GM23338 (cell line): Measurements from ENCODE around the gene ACSM6.

ENCODE experiments used
- CREB1 ChIP-seq: fragments of 250-450 bp; sonication (Bioruptor Pico); IDR thresholded peaks from 2 replicates; pipeline ENCODE4 v1.5.0; 2020; ENCODE audit warnings: low read depth, mild to moderate bottlenecking, moderate library complexity
- EZH2 ChIP-seq: fragments of 200-600 bp; sonication (generic); IDR thresholded peaks from one replicate; pipeline ENCODE4 v1.8.0; 2017; ENCODE audit warnings: antibody characterized with exemption, mild to moderate bottlenecking, low read depth; ENCODE audit not compliant: unreplicated experiment
- EZH2phosphoT487 ChIP-seq: fragments of 200-600 bp; sonication (generic); IDR thresholded peaks from one replicate; pipeline ENCODE4 v1.8.1; 2018; ENCODE audit warnings: antibody characterized with exemption; ENCODE audit not compliant: unreplicated experiment
- JUNB ChIP-seq: IDR thresholded peaks from one replicate; pipeline ENCODE4 v1.6.1; 2016; ENCODE audit warnings: antibody characterized with exemption; ENCODE audit not compliant: unreplicated experiment
- NANOG ChIP-seq: IDR thresholded peaks from 2 replicates; pipeline ENCODE4 v1.6.1; 2016; ENCODE audit warnings: antibody characterized with exemption, borderline replicate concordance
- POLR2AphosphoS5 ChIP-seq: IDR thresholded peaks from 2 replicates; pipeline ENCODE4 v1.6.1; 2016; ENCODE audit warnings: antibody characterized with exemption, low read depth
- ZNF114 ChIP-seq: fragments of 250-450 bp; sonication (Bioruptor Pico); IDR thresholded peaks from 2 replicates; pipeline ENCODE4 v1.5.0; 2020; ENCODE audit warnings: mild to moderate bottlenecking, moderate library complexity
- ZNF331 ChIP-seq: fragments of 250-450 bp; sonication (Bioruptor Pico); IDR thresholded peaks from 2 replicates; pipeline ENCODE4 v1.5.0; 2020; ENCODE audit warnings: low read depth, mild to moderate bottlenecking, moderate library complexity
- TF ChIP-seq, protein P1 (sequence below), 2 experiments: fragments of 200-600 bp in 1 of 2; sonication (generic) in 1 of 2; conservative IDR thresholded peaks; 2 replicates each; pipeline versions ENCODE4 v1.5.1 to v1.6.1; 2016 to 2017; ENCODE audit warnings: antibody characterized with exemption in 2 of 2, low read depth in 2 of 2, mild to moderate bottlenecking in 2 of 2, moderate library complexity in 1 of 2
- TF ChIP-seq, protein P2 (sequence below): IDR thresholded peaks from one replicate; pipeline ENCODE4 v1.6.1; 2018; ENCODE audit warnings: antibody characterized with exemption; ENCODE audit not compliant: unreplicated experiment
- TF ChIP-seq, protein P3 (sequence below): IDR thresholded peaks from 2 replicates; pipeline ENCODE4 v1.6.1; 2016; ENCODE audit warnings: antibody characterized with exemption

DNA sequence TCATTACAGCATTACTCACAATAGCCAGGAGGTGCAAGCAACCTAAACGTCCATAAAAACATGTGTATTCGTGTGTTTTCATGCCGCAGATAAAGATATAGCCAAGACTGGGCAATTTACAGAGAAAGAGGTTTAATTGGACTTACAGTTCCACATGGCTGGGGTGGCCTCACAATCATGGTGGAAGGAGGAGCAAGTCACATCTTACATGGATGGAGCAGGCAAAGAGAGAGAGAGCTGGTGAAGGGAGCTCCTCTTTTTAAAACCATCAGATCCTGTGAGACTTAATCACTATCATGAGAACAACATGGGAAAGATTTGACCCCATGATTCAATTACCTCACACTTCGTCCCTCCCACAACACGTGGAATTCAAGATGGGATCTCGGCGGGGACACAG lies 63.8 kb downstream of the ACSM6 start:
- TF ChIP-seq, protein P1, sequence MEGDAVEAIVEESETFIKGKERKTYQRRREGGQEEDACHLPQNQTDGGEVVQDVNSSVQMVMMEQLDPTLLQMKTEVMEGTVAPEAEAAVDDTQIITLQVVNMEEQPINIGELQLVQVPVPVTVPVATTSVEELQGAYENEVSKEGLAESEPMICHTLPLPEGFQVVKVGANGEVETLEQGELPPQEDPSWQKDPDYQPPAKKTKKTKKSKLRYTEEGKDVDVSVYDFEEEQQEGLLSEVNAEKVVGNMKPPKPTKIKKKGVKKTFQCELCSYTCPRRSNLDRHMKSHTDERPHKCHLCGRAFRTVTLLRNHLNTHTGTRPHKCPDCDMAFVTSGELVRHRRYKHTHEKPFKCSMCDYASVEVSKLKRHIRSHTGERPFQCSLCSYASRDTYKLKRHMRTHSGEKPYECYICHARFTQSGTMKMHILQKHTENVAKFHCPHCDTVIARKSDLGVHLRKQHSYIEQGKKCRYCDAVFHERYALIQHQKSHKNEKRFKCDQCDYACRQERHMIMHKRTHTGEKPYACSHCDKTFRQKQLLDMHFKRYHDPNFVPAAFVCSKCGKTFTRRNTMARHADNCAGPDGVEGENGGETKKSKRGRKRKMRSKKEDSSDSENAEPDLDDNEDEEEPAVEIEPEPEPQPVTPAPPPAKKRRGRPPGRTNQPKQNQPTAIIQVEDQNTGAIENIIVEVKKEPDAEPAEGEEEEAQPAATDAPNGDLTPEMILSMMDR (conservative IDR thresholded peaks at IDR 0.05; ENCODE audit: low read depth in 2 of 2): no peak
- TF ChIP-seq EZH2phosphoT487 (no peak), POLR2AphosphoS5 (no peak), CREB1 (CRISPR knock-in tag) (no peak), ZNF114 (CRISPR knock-in tag) (no peak), EZH2 (no peak), ZNF331 (CRISPR knock-in tag) (no peak), JUNB (no peak), NANOG (no peak)
- TF ChIP-seq, protein P2, sequence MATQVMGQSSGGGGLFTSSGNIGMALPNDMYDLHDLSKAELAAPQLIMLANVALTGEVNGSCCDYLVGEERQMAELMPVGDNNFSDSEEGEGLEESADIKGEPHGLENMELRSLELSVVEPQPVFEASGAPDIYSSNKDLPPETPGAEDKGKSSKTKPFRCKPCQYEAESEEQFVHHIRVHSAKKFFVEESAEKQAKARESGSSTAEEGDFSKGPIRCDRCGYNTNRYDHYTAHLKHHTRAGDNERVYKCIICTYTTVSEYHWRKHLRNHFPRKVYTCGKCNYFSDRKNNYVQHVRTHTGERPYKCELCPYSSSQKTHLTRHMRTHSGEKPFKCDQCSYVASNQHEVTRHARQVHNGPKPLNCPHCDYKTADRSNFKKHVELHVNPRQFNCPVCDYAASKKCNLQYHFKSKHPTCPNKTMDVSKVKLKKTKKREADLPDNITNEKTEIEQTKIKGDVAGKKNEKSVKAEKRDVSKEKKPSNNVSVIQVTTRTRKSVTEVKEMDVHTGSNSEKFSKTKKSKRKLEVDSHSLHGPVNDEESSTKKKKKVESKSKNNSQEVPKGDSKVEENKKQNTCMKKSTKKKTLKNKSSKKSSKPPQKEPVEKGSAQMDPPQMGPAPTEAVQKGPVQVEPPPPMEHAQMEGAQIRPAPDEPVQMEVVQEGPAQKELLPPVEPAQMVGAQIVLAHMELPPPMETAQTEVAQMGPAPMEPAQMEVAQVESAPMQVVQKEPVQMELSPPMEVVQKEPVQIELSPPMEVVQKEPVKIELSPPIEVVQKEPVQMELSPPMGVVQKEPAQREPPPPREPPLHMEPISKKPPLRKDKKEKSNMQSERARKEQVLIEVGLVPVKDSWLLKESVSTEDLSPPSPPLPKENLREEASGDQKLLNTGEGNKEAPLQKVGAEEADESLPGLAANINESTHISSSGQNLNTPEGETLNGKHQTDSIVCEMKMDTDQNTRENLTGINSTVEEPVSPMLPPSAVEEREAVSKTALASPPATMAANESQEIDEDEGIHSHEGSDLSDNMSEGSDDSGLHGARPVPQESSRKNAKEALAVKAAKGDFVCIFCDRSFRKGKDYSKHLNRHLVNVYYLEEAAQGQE: no peak
- TF ChIP-seq, protein P3, sequence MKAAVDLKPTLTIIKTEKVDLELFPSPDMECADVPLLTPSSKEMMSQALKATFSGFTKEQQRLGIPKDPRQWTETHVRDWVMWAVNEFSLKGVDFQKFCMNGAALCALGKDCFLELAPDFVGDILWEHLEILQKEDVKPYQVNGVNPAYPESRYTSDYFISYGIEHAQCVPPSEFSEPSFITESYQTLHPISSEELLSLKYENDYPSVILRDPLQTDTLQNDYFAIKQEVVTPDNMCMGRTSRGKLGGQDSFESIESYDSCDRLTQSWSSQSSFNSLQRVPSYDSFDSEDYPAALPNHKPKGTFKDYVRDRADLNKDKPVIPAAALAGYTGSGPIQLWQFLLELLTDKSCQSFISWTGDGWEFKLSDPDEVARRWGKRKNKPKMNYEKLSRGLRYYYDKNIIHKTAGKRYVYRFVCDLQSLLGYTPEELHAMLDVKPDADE: no peak
